Right atrium auricular region (tissue), 2 donors: ENCODE measurements around the gene LRIG1. TPM values are rescaled to one million over a fixed set of nuclear protein-coding genes. Genes with fewer than 3 reads are reported as not detected.

Experiments
- DNase-seq: peaks from one replicate; pipeline ENCODE4 v3.0.0-alpha.2; 2019; ENCODE audit warnings: low spot score
- H3K27ac ChIP-seq, 2 donors: fragments of 200-600 bp; sonication (generic); 1 replicate in 1 of 2; 2 replicates in 1 of 2; pipeline ENCODE4 v1.5.1; 2016 to 2019
- H3K27me3 ChIP-seq, 2 donors: fragments of 200-600 bp; sonication (generic); one replicate each; pipeline versions ENCODE4 v1.5.1 to v1.6.0; 2017 to 2019
- H3K36me3 ChIP-seq: fragments of 200-600 bp; sonication (generic); one replicate; pipeline ENCODE4 v1.5.1; 2016
- H3K4me1 ChIP-seq, 2 donors: fragments of 200-600 bp; sonication (generic); one replicate each; pipeline versions ENCODE4 v1.5.1 to v1.6.0; 2017 to 2019
- H3K4me3 ChIP-seq, 2 donors: fragments of 200-600 bp; sonication (generic); 1 replicate in 1 of 2; 2 replicates in 1 of 2; pipeline ENCODE4 v1.5.1; 2017 to 2019; ENCODE audit warnings: mild to moderate bottlenecking in 1 of 2, moderate library complexity in 1 of 2
- H3K9me3 ChIP-seq, 2 donors: fragments of 200-600 bp; sonication (generic); one replicate each; pipeline ENCODE4 v1.5.1; 2019
- total RNA-seq, 2 donors: library from RNA; depleted of rRNA; stranded (reverse); fragments of >200 nt; gene quantifications; one replicate each; pipeline ENCODE4 v1.1.0, GENCODE V29; 2016
- TF ChIP-seq, protein P1 (sequence below), 2 donors: fragments of 200-600 bp; sonication (generic); IDR thresholded peaks; one replicate each; pipeline ENCODE4 v1.5.1; 2019; ENCODE audit warnings: antibody characterized with exemption in 2 of 2

LRIG1 gene
- total RNA-seq, 2 donors from 2014 or later = 147 to 179 TPM

DNA sequence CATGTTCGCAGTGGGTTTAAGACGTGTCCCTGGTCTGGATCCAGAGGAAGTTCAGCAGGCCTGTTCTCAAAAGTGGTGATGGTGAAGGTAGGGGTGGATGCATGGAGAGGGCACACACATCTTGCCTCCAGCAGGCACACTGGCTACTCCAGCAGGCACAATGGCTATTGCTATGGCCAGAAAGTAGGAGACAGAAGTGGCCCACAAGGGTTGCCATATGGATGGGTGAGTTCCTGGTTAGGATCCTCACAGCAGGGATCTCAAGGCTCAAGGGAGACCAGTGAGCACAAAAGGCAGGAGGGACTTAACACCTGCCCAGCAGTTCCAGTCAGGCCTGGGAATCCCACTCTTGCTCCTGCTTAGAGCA, 107.9 kb downstream of the LRIG1 start:
- Histone ChIP-seq H3K27me3 (no peaks in the 10 kb centered on the region), H3K27ac (peak overlapping the region; percentile 9 to 28), H3K36me3 (peaks cover 41% of the 10 kb centered on the region), H3K4me3 (no peak overlapping the region), H3K4me1 (peaks cover 0 to 36% of the 10 kb centered on the region in 2 donors), H3K9me3 (no peaks in the 10 kb centered on the region)
- DNase-seq = no peak
- TF ChIP-seq, protein P1, sequence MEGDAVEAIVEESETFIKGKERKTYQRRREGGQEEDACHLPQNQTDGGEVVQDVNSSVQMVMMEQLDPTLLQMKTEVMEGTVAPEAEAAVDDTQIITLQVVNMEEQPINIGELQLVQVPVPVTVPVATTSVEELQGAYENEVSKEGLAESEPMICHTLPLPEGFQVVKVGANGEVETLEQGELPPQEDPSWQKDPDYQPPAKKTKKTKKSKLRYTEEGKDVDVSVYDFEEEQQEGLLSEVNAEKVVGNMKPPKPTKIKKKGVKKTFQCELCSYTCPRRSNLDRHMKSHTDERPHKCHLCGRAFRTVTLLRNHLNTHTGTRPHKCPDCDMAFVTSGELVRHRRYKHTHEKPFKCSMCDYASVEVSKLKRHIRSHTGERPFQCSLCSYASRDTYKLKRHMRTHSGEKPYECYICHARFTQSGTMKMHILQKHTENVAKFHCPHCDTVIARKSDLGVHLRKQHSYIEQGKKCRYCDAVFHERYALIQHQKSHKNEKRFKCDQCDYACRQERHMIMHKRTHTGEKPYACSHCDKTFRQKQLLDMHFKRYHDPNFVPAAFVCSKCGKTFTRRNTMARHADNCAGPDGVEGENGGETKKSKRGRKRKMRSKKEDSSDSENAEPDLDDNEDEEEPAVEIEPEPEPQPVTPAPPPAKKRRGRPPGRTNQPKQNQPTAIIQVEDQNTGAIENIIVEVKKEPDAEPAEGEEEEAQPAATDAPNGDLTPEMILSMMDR (IDR thresholded peaks at IDR 0.05) = no peak

DNA sequence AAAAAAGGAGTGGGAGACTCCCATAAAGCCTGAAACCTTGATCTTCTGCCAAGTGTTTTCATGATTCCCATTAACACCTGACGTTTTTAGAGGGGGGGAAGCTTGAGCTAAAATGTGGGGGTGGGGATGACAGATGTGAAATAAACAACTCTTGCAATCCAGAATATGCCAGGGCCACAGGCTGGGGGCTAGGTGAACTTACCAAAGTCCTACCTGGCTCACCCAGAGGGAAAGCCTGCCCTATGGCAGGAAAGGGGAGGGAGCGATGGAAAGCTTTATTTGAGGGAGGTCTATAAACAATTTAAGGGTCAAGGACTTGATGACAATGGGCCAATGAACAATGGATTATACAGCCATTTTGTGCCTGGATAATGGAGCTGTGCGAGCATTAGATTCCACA, 108.3 kb downstream of the LRIG1 start:
- H3K27ac ChIP-seq = peak overlapping the region; percentile 9 to 28
- peaks cover 36% of the 10 kb centered on the region for H3K36me3 ChIP-seq
- H3K9me3 ChIP-seq = no peaks in the 10 kb centered on the region
- no peaks in the 10 kb centered on the region for H3K27me3 ChIP-seq
- no peak for DNase-seq
- TF ChIP-seq, protein P1 (IDR thresholded peaks at IDR 0.05) = no peak
- H3K4me1 ChIP-seq = peaks cover 0 to 36% of the 10 kb centered on the region in 2 donors
- no peak overlapping the region for H3K4me3 ChIP-seq

DNA sequence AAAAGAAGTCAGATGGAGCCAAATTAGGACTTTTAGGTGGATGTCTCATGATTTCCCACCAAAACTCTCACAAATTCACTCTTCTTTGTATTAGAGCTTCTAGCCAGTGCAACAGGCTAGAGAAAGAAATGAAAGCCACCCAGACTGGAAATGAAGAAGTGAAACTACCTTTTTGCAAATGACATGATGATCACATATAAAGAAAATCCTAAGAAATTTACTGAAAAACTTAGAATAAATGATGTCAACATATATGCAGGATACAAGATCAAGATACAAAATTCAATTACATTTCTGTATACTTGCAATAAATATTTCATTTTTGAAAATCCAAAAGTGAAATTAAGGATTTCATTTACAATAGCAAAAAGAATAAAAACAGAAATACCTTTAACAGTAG, 110.8 kb downstream of the LRIG1 start:
- peaks cover 40% of the 10 kb centered on the region for H3K36me3 ChIP-seq
- DNase-seq = no peak
- no peaks in the 10 kb centered on the region for H3K27me3 ChIP-seq
- no peaks in the 10 kb centered on the region for H3K9me3 ChIP-seq
- TF ChIP-seq, protein P1 (IDR thresholded peaks at IDR 0.05) = no peak
- H3K4me1 ChIP-seq = peaks cover 0 to 32% of the 10 kb centered on the region in 2 donors
- H3K27ac ChIP-seq = no peak overlapping the region
- no peak overlapping the region for H3K4me3 ChIP-seq

DNA sequence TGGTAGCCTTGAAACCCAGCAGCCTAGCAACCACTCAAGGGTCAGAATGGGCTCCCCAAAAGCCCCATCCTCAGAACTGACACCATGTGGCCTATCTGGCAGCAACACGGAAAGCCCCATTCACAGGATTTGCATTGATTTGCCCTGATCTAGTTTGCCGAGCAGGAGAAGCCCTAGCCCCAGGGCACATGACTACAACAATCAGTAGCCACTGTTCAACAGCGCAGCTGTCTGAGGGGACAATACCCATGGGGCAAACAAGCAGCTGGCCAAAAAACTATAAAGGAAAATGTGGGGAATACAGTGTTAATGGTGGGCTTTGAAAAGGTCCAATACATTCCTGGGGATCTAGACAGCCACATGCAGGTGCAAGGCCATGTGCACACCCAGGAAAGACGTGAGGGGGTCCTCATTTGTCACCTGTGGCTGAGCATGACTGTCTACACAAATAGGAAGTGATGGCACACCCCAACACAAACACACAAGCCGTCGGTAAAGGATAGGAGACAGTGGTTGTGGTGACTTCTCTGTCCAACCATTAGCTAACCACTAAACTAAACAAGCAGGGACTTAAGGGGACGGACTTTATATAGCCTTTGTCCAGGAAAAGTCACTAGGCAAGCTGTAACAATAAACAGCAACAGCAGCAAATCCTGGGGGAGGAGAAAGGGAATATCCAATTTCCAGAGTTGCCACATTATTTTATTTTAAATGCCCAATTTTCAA, 113.7 kb downstream of the LRIG1 start:
- Histone ChIP-seq H3K4me3 (no peak overlapping the region), H3K4me1 (peaks cover 0 to 3% of the 10 kb centered on the region in 2 donors), H3K36me3 (peaks cover 54% of the 10 kb centered on the region), H3K9me3 (no peaks in the 10 kb centered on the region), H3K27ac (no peak overlapping the region), H3K27me3 (no peaks in the 10 kb centered on the region)
- DNase-seq = no peak
- TF ChIP-seq, protein P1 (IDR thresholded peaks at IDR 0.05) = no peak

DNA sequence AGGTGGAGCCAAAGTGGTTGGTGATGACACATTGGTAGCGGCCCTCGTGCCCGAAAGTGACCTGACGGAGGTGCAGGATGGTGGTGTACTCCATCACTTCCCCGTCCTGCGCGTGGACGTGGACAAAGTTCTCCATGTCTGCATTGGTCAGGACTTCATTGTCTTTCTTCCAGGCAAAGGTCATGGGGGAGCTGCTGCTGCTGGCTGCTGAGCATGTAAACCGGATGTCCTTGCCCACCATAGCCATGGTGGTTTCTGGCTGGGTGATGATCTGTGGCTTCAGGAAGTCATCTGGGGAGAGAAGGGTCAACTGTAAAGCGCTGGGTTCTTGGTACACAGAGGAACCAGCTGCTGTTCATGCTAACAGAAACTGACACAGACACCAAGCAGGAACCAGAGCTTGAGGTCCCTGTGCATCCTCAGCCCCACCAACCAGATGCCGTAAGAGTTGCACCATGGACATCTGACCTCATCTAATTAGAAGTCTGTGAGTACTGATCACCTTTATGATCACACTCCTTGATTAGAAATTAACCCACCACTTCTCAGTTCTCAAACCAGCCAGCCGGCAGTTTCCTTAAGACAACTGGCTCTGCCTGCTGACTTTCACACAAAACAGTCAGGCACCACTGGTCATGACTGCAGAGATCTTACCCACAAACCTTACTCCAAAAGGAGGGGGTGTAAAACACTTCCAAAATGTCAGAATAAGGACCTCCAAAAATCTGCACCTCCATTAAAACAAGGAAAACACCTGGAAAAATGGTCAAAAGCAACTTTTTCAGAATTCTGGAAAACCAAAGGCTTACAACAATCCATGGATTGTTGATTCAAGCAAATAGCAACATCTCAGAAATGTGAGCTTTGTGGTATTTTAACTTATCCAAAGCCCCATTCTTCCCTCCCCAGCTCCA, 114.6 kb downstream of the LRIG1 start:
- no peak overlapping the region for H3K27ac ChIP-seq
- H3K36me3 ChIP-seq = peaks cover 62% of the 10 kb centered on the region
- TF ChIP-seq, protein P1 (IDR thresholded peaks at IDR 0.05) = no peak
- no peaks in the 10 kb centered on the region for H3K4me1 ChIP-seq
- H3K9me3 ChIP-seq = no peaks in the 10 kb centered on the region
- no peaks in the 10 kb centered on the region for H3K27me3 ChIP-seq
- H3K4me3 ChIP-seq = no peak overlapping the region
- DNase-seq = no peak
